ENCODE results near the gene CRELD1.

CRELD1 gene

DNA sequence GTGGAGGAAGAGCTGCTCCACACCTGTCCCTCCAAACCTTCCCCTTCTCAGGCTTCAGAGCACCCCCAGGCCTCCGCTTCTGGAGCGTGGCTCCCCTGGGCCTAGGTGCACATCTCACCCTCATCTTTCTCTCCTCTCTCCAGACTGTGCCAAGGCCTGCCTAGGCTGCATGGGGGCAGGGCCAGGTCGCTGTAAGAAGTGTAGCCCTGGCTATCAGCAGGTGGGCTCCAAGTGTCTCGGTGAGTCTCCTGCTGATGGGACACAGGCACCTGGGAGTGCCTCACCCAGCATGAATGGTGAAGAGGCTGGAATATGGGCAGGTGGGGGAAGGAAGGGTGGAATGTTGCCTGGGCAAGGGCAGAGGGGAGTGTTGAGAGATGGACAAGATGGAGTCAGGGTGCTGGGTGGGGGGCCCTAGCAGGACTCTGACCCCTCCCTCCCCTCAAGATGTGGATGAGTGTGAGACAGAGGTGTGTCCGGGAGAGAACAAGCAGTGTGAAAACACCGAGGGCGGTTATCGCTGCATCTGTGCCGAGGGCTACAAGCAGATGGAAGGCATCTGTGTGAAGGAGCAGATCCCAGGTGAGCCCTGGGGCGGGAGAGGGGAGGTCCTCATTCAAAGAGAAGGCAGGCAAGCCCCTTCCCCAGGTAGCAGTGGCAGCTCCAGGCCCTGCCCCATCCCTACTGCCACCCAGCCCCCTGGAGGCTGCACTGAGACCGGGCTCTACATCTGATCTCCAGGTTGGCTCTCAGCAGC, 9.5 kb downstream of the CRELD1 start:
- H3K9ac ChIP-seq (ENCODE audit: low read length) = no peak overlapping the region

DNA sequence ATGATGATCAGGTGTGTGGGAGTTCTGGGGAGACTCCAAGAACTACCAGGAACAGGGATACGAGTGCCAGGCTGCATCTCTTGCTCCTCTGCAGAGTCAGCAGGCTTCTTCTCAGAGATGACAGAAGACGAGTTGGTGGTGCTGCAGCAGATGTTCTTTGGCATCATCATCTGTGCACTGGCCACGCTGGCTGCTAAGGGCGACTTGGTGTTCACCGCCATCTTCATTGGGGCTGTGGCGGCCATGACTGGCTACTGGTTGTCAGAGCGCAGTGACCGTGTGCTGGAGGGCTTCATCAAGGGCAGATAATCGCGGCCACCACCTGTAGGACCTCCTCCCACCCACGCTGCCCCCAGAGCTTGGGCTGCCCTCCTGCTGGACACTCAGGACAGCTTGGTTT, 10.6 kb downstream of the CRELD1 start:
- no peak overlapping the region for H3K27ac ChIP-seq (ENCODE audit: low read length)
- no peaks in the 10 kb centered on the region for H3K79me2 ChIP-seq (ENCODE audit: low read length)
- no peak overlapping the region for H3K4me2 ChIP-seq (ENCODE audit: low read depth, low read length)
- no peaks in the 10 kb centered on the region for H3K4me1 ChIP-seq (ENCODE audit: low read length)
- H3K9me2 ChIP-seq (replicated peaks; ENCODE audit: insufficient read depth, low read length) = no peaks in the 10 kb centered on the region
- no peak overlapping the region for H3K9ac ChIP-seq (ENCODE audit: low read length)
- H3K9me3 ChIP-seq (replicated peaks; ENCODE audit: insufficient read depth, low read length) = no peaks in the 10 kb centered on the region
- H2AFZ ChIP-seq (ENCODE audit: low read length) = no peak overlapping the region
- TF ChIP-seq EZH2 (optimal IDR thresholded peaks at IDR 0.05; ENCODE audit: low read depth, low read length) (no peak), CTCF (IDR thresholded peaks at IDR 0.05; ENCODE audit: low read length) (no peak), EZH2phosphoT487 (IDR thresholded peaks at IDR 0.05; ENCODE audit: low read length) (no peak)
- H3K4me3 ChIP-seq (ENCODE audit: low read length) = no peak overlapping the region
- DNase-seq = no peak
- H4K20me1 ChIP-seq (ENCODE audit: insufficient read depth, low read length) = no peaks in the 10 kb centered on the region
- no peaks in the 10 kb centered on the region for H3K27me3 ChIP-seq (replicated peaks; ENCODE audit: insufficient read depth, low read length)
- H3F3A ChIP-seq (ENCODE audit: insufficient read depth, low read length) = no peaks in the 10 kb centered on the region
- H3K36me3 ChIP-seq (replicated peaks; ENCODE audit: insufficient read depth, low read length) = no peaks in the 10 kb centered on the region

More for the DNA sequence above, 9.5 kb downstream of the CRELD1 start:
- H3K27me3 ChIP-seq (replicated peaks; ENCODE audit: insufficient read depth, low read length) = no peaks in the 10 kb centered on the region
- no peaks in the 10 kb centered on the region for H3K4me1 ChIP-seq (ENCODE audit: low read length)
- no peaks in the 10 kb centered on the region for H3K79me2 ChIP-seq (ENCODE audit: low read length)
- H3K4me2 ChIP-seq (ENCODE audit: low read depth, low read length) = no peak overlapping the region
- TF ChIP-seq CTCF (IDR thresholded peaks at IDR 0.05; ENCODE audit: low read length) (no peak), EZH2 (optimal IDR thresholded peaks at IDR 0.05; ENCODE audit: low read depth, low read length) (no peak)
- no peaks in the 10 kb centered on the region for H3K9me3 ChIP-seq (replicated peaks; ENCODE audit: insufficient read depth, low read length)
- H3K4me3 ChIP-seq (ENCODE audit: low read length) = no peak overlapping the region
- H2AFZ ChIP-seq (ENCODE audit: low read length) = no peak overlapping the region
- H3K9me2 ChIP-seq (replicated peaks; ENCODE audit: insufficient read depth, low read length) = no peaks in the 10 kb centered on the region
- H3K36me3 ChIP-seq (replicated peaks; ENCODE audit: insufficient read depth, low read length) = no peaks in the 10 kb centered on the region
- H4K20me1 ChIP-seq (ENCODE audit: insufficient read depth, low read length) = no peaks in the 10 kb centered on the region
- DNase-seq = no peak
- H3K27ac ChIP-seq (ENCODE audit: low read length) = no peak overlapping the region
- no peaks in the 10 kb centered on the region for H3F3A ChIP-seq (ENCODE audit: insufficient read depth, low read length)

- H3K9ac ChIP-seq (ENCODE audit: low read length) = no peak overlapping the region
- no peaks in the 10 kb centered on the region for H3K9me2 ChIP-seq (replicated peaks; ENCODE audit: insufficient read depth, low read length)
- no peaks in the 10 kb centered on the region for H3K79me2 ChIP-seq (ENCODE audit: low read length)
- H3K4me1 ChIP-seq (ENCODE audit: low read length) = no peaks in the 10 kb centered on the region
- no peak overlapping the region for H3K27ac ChIP-seq (ENCODE audit: low read length)
- H2AFZ ChIP-seq (ENCODE audit: low read length) = no peak overlapping the region
- no peak overlapping the region for H3K4me3 ChIP-seq (ENCODE audit: low read length)
- no peaks in the 10 kb centered on the region for H3K9me3 ChIP-seq (replicated peaks; ENCODE audit: insufficient read depth, low read length)
- no peak for TF ChIP-seq EZH2 (optimal IDR thresholded peaks at IDR 0.05; ENCODE audit: low read depth, low read length)
- no peak for TF ChIP-seq EZH2phosphoT487 (IDR thresholded peaks at IDR 0.05; ENCODE audit: low read length)
- no peak for TF ChIP-seq CTCF (IDR thresholded peaks at IDR 0.05; ENCODE audit: low read length)
- no peak for DNase-seq
- no peaks in the 10 kb centered on the region for H3K36me3 ChIP-seq (replicated peaks; ENCODE audit: insufficient read depth, low read length)
- no peaks in the 10 kb centered on the region for H3K27me3 ChIP-seq (replicated peaks; ENCODE audit: insufficient read depth, low read length)
- H3F3A ChIP-seq (ENCODE audit: insufficient read depth, low read length) = no peaks in the 10 kb centered on the region
- H3K4me2 ChIP-seq (ENCODE audit: low read depth, low read length) = no peak overlapping the region
- H4K20me1 ChIP-seq (ENCODE audit: insufficient read depth, low read length) = no peaks in the 10 kb centered on the region
These were observed 11.7 kb downstream of the CRELD1 start for GRCh38 chr3:9945358-9945757.

All from MM.1S (cell line).